22Rv1 (cell line): Measurements from ENCODE around the gene TXNDC11.

Experiments used
- ZFX ChIP-seq: fragments of 450-650 bp; IDR thresholded peaks from 2 replicates; pipeline ENCODE4 v1.6.1; 2017; ENCODE audit warnings: antibody characterized with exemption, borderline replicate concordance
- TF ChIP-seq, protein P1 (sequence below): fragments of 450-650 bp; IDR thresholded peaks from 2 replicates; pipeline ENCODE4 v1.5.1; 2017; ENCODE audit warnings: mild to moderate bottlenecking

DNA sequence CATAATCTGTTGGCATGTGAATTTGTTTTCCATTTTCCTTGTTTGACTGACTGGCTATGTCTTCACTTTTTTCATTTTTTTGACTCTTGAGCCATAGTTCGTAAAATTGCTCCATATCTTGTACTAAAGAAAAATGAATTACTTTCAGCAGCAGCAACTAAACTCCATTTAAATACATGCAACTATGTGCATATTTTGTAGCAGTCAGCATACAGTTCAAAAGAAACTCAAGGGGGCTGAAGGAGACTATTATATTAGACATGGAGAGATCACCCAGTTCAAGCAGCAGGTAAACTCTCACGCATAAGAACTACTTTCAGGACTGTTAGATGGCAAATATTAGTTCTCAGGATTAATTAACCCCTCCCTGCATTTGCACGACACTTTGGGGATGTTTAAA, 13.6 kb upstream of the TXNDC11 start:
- TF ChIP-seq, protein P1, sequence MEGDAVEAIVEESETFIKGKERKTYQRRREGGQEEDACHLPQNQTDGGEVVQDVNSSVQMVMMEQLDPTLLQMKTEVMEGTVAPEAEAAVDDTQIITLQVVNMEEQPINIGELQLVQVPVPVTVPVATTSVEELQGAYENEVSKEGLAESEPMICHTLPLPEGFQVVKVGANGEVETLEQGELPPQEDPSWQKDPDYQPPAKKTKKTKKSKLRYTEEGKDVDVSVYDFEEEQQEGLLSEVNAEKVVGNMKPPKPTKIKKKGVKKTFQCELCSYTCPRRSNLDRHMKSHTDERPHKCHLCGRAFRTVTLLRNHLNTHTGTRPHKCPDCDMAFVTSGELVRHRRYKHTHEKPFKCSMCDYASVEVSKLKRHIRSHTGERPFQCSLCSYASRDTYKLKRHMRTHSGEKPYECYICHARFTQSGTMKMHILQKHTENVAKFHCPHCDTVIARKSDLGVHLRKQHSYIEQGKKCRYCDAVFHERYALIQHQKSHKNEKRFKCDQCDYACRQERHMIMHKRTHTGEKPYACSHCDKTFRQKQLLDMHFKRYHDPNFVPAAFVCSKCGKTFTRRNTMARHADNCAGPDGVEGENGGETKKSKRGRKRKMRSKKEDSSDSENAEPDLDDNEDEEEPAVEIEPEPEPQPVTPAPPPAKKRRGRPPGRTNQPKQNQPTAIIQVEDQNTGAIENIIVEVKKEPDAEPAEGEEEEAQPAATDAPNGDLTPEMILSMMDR, result no peak
- no peak for TF ChIP-seq ZFX
